Measurements from ENCODE around the gene RPTOR. TPM values are rescaled to one million over a fixed set of nuclear protein-coding genes. Genes with fewer than 3 reads are reported as not detected.

RPTOR gene
- total RNA-seq, 3 donors from 2014 or later, result 76.1 to 98.3 (median 89.5) TPM

GRCh38 chr17:80986816-80987475, 442.3 kb downstream of the RPTOR start:
- ATAC-seq, result no peak
- H3K4me3 Mint-ChIP-seq, result no peak overlapping the region
- H3K4me1 Mint-ChIP-seq (ENCODE audit: low read depth), result peaks cover 13% of the 10 kb centered on the region
- no peak for DNase-seq
- H3K9me3 Mint-ChIP-seq, result no peaks in the 10 kb centered on the region
- H3K27me3 Mint-ChIP-seq (ENCODE audit: low read depth), result no peaks in the 10 kb centered on the region
- no peaks in the 10 kb centered on the region for H3K36me3 Mint-ChIP-seq (ENCODE audit: insufficient read depth)

GRCh38 chr17:80987941-80988461, 443.4 kb downstream of the RPTOR start:
- H3K4me3 Mint-ChIP-seq, result no peak overlapping the region
- no peaks in the 10 kb centered on the region for H3K27me3 Mint-ChIP-seq (ENCODE audit: low read depth)
- H3K36me3 Mint-ChIP-seq (ENCODE audit: insufficient read depth), result no peaks in the 10 kb centered on the region
- DNase-seq, result no peak
- no peak for ATAC-seq
- H3K9me3 Mint-ChIP-seq, result no peaks in the 10 kb centered on the region
- H3K4me1 Mint-ChIP-seq (ENCODE audit: low read depth), result peaks cover 16% of the 10 kb centered on the region

GRCh38 chr17:80989586-80989913, 444.9 kb downstream of the RPTOR start:
- Mint-ChIP-seq H3K27me3 (ENCODE audit: low read depth) (no peaks in the 10 kb centered on the region), H3K4me1 (ENCODE audit: low read depth) (peaks cover 24% of the 10 kb centered on the region), H3K4me3 (peak overlapping the region; percentile 78), H3K36me3 (ENCODE audit: insufficient read depth) (peaks cover 2% of the 10 kb centered on the region), H3K9me3 (no peaks in the 10 kb centered on the region)
- DNase-seq (no peak), ATAC-seq (no peak)

- no peaks in the 10 kb centered on the region for H3K9me3 Mint-ChIP-seq
- H3K27me3 Mint-ChIP-seq (ENCODE audit: low read depth), result no peaks in the 10 kb centered on the region
- peak overlapping the region; percentile 78 for H3K4me3 Mint-ChIP-seq
- DNase-seq, result no peak
- ATAC-seq, result no peak
- H3K4me1 Mint-ChIP-seq (ENCODE audit: low read depth), result peaks cover 24% of the 10 kb centered on the region
- peaks cover 2% of the 10 kb centered on the region for H3K36me3 Mint-ChIP-seq (ENCODE audit: insufficient read depth)
Measured at GRCh38 chr17:80990921-80991644, 446.4 kb downstream of the RPTOR start.

- H3K4me3 Mint-ChIP-seq, result peak within 1 kb of the TSS; percentile 79
- H3K27me3 Mint-ChIP-seq (ENCODE audit: low read depth), result no peaks in the 10 kb centered on the region
- ATAC-seq (peak; percentile 74 to 77), DNase-seq (peak; percentile 64)
- H3K4me1 Mint-ChIP-seq (ENCODE audit: low read depth), result peaks cover 24% of the 10 kb centered on the region
- H3K9me3 Mint-ChIP-seq, result no peaks in the 10 kb centered on the region
- H3K36me3 Mint-ChIP-seq (ENCODE audit: insufficient read depth), result peaks cover 2% of the 10 kb centered on the region
Measured at GRCh38 chr17:80991645-80992076, 447.0 kb downstream of the RPTOR start, which contains the start of gene CHMP6. Gene CHMP6 (plus strand): TSS chr17:80991841. CDS start chr17:80991919, 78 bp downstream.

- H3K36me3 Mint-ChIP-seq (ENCODE audit: insufficient read depth), result peaks cover 2% of the 10 kb centered on the region
- peaks cover 24% of the 10 kb centered on the region for H3K4me1 Mint-ChIP-seq (ENCODE audit: low read depth)
- peak overlapping the region; percentile 79 for H3K4me3 Mint-ChIP-seq
- ATAC-seq (peak; percentile 39 to 53), DNase-seq (no peak)
- H3K27me3 Mint-ChIP-seq (ENCODE audit: low read depth), result no peaks in the 10 kb centered on the region
- no peaks in the 10 kb centered on the region for H3K9me3 Mint-ChIP-seq
Measured at GRCh38 chr17:80992077-80992947, 447.7 kb downstream of the RPTOR start.

- no peaks in the 10 kb centered on the region for H3K9me3 Mint-ChIP-seq
Measured at GRCh38 chr17:80992948-80993624, 448.4 kb downstream of the RPTOR start.

GRCh38 chr17:80995131-80995530, 450.5 kb downstream of the RPTOR start:
- Mint-ChIP-seq H3K4me3 (no peak overlapping the region), H3K36me3 (ENCODE audit: insufficient read depth) (peaks cover 4% of the 10 kb centered on the region), H3K27me3 (ENCODE audit: low read depth) (no peaks in the 10 kb centered on the region), H3K4me1 (ENCODE audit: low read depth) (peaks cover 16% of the 10 kb centered on the region), H3K9me3 (no peaks in the 10 kb centered on the region)
- no peak for DNase-seq
- no peak for ATAC-seq

More at GRCh38 chr17:80992948-80993624, 448.4 kb downstream of the RPTOR start:
- Mint-ChIP-seq H3K27me3 (ENCODE audit: low read depth) (no peaks in the 10 kb centered on the region), H3K36me3 (ENCODE audit: insufficient read depth) (peaks cover 2% of the 10 kb centered on the region), H3K4me1 (ENCODE audit: low read depth) (peaks cover 24% of the 10 kb centered on the region), H3K4me3 (peak overlapping the region; percentile 79)
- DNase-seq, result no peak
- no peak for ATAC-seq

- Mint-ChIP-seq H3K36me3 (ENCODE audit: insufficient read depth) (peaks cover 4% of the 10 kb centered on the region), H3K27me3 (ENCODE audit: low read depth) (no peaks in the 10 kb centered on the region), H3K9me3 (no peaks in the 10 kb centered on the region), H3K4me3 (no peak overlapping the region), H3K4me1 (ENCODE audit: low read depth) (peaks cover 13% of the 10 kb centered on the region)
- DNase-seq, result no peak
- ATAC-seq, result no peak
Measured at GRCh38 chr17:80996422-80997305, 452.0 kb downstream of the RPTOR start.

GRCh38 chr17:80997424-80998117, 452.9 kb downstream of the RPTOR start:
- H3K36me3 Mint-ChIP-seq (ENCODE audit: insufficient read depth), result peaks cover 4% of the 10 kb centered on the region
- ATAC-seq, result no peak
- DNase-seq, result no peak

GRCh38 chr17:80998118-80998747, 453.6 kb downstream of the RPTOR start:
- DNase-seq (no peak), ATAC-seq (no peak)
- Mint-ChIP-seq H3K4me3 (no peak overlapping the region), H3K9me3 (no peaks in the 10 kb centered on the region), H3K27me3 (ENCODE audit: low read depth) (peaks cover 4% of the 10 kb centered on the region), H3K36me3 (ENCODE audit: insufficient read depth) (peaks cover 4% of the 10 kb centered on the region), H3K4me1 (ENCODE audit: low read depth) (peaks cover 6% of the 10 kb centered on the region)

More at GRCh38 chr17:80997424-80998117, 452.9 kb downstream of the RPTOR start:
- Mint-ChIP-seq H3K4me3 (no peak overlapping the region), H3K27me3 (ENCODE audit: low read depth) (no peaks in the 10 kb centered on the region), H3K4me1 (ENCODE audit: low read depth) (peaks cover 12% of the 10 kb centered on the region), H3K9me3 (no peaks in the 10 kb centered on the region)

Data from activated T-cell treated with anti-CD3 and anti-CD28 coated beads, Interleukin-2, amount 50 U/mL, for 4 hours (primary cell).